Retinal pigment epithelial cell (primary cell): ENCODE measurements around the gene CRLF3.
"Not testable (repeated sequence)": the region's sequence is repeated elsewhere in the genome, so short reads cannot be mapped to it uniquely, and the experiment has no call there.

ENCODE experiments used
- DNase-seq: peaks from one replicate; pipeline ENCODE4 v3.0.0-alpha.2; 2010; ENCODE audit warnings: low read depth
- H3K4me3 ChIP-seq: 2 replicates; pipeline ENCODE4 v1.5.1; 2011; ENCODE audit warnings: mild to moderate bottlenecking, low read length, control low read depth, moderate library complexity
- CTCF ChIP-seq: conservative IDR thresholded peaks from 2 replicates; pipeline ENCODE4 v1.5.1; 2011; ENCODE audit warnings: low read depth, low read length, control low read depth, inconsistent platforms

CRLF3 gene

DNA sequence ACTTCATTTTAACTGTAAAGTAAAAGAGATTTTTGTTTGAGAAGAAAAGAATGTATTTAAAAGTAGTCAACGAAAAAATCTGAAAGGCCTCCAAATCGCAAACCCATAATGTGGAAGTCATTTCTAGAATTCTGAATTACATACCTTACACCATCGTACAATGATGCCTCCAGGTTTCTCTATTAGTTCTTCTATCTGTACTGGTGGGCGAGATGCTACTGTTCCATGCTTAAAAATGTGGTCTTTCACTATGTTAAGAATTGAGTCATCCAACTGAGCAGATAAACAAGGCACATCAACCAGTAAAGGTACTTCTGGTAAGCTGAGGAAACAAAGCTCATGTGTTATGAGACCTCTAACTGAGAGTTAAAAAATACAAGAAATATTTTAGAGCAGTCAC is 28.5 kb downstream of the CRLF3 start:
- no peak for DNase-seq
- no peak for TF ChIP-seq CTCF
- no peak overlapping the region for H3K4me3 ChIP-seq

DNA sequence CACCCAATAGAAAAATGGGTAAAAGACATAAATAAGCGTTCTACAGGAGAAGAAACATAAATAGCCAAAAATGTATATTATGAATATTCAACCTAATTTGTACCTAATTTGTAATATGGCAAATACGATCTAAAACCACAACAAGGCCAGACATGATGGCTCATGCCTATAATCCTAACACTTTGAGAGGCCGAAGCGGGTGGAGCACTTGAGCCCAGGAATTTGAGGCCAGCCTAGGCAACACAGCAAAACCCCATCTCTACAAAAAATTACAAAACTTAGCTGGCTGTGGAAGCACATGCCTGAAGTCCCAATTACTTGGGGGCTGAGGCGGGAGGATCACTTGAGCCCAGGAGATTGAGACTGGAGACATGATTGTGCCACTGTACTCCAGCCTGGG is 30.1 kb downstream of the CRLF3 start:
- no peak for TF ChIP-seq CTCF
- no peak overlapping the region for H3K4me3 ChIP-seq
- no peak for DNase-seq

DNA sequence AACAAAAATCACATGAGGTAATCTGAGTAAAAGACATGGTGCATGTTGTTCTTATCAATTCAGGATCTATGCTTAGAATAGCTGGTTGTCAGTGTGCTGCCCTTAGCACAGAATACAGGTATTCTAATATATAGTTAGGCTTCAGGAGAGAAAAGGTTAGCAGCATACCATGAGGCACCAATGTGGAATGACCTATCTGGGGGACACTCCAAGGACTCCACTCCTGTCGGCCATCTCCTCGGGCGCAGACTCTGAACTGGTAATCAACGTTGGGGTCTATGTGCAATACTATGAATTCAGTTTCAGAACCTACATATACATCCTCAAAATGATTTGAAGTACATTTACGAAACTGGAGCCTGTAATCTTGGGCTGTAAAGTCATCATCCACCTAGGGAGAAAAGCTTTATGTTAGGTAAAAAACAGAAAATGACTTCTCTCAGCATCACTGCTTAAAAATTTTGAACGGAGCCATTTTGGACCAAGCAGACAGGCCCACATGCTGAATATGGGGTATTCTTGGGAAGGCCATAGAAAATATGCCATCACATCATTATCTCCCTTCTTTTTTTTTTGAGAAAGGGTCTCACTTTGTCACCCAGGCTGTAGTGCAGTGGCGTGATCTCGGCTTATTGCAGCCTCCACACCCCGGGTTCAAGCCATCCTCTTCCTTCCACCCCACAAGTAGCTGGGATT is 31.1 kb downstream of the CRLF3 start:
- no peak overlapping the region for H3K4me3 ChIP-seq
- no peak for TF ChIP-seq CTCF
- DNase-seq = no peak

DNA sequence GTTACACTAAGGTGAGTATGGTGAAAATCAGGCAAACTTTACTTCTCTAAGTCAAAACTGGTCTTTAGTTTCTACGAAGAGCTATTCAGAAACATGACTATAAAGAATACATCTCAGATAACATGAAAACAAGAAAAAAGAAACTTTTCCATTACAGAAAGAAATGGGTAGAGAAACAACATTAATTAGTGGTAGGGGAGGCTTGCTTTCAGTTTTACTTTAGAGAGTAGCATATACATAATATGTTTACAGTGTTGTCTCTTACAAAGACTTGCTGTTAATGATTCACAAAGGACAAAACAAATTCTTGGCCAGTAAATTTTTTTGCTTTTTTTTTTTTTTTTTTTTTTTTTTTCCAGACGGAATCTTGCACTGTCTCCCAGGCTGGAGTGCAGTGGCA is 34.2 kb downstream of the CRLF3 start:
- no peak overlapping the region for H3K4me3 ChIP-seq
- DNase-seq = no peak
- no peak for TF ChIP-seq CTCF

- no peak for DNase-seq
- no peak for TF ChIP-seq CTCF
- H3K4me3 ChIP-seq = no peak overlapping the region
Observed at GRCh38 chr17:30788918-30789317, 35.6 kb downstream of the CRLF3 start.

- no peak overlapping the region for H3K4me3 ChIP-seq
- no peak for TF ChIP-seq CTCF
- no peak for DNase-seq
Observed at GRCh38 chr17:30782206-30782605, 42.3 kb downstream of the CRLF3 start.

DNA sequence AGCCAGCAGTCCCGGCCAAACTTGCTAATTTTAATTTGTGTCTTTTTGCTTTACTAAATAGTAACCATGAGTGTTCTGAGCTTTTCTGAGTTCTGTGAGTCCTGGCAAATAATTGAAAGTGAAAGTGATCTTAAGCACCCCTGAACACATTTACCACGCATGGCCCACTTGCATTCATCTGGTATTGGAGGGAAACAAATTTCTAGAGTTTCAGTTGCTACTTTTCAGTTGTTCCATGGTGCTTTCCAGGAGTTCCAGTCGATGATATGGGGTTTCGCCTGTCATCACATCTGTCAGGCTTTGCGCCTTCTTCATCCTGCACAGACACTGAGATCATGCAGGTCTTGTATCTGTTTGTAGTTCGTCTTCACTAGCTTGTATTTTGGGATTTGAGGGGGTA is 44.1 kb downstream of the CRLF3 start:
- DNase-seq = no peak
- TF ChIP-seq CTCF = no peak
- no peak overlapping the region for H3K4me3 ChIP-seq

DNA sequence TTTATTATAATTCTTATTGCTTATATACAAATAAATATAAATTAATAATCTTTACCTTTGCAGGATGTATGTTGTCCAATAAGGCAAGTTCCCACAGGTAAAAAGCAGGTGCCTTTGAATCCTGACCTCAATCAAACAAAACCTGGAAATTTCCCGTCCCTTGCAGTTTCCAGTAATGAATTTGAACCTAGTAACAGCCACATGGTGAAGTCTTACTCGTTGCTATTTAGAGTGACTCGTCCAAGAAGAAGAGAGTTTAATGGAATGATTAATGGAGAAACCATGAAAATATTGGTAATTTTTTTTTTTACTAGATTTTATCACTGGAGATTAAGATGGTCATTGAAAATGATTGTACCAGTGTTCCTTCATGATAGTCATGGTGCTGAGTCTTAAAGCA is 55.7 kb downstream of the CRLF3 start:
- not testable (repeated sequence) for H3K4me3 ChIP-seq, DNase-seq

- H3K4me3 ChIP-seq, DNase-seq: not testable (repeated sequence)
Observed at GRCh38 chr17:30767641-30768404, 56.7 kb downstream of the CRLF3 start.
